H4 (cell line): ENCODE data around the gene PGAM2. TPM values are rescaled to one million over a fixed set of nuclear protein-coding genes. Genes with fewer than 3 reads are reported as not detected.
"Not testable (repeated sequence)": the region's sequence is repeated elsewhere in the genome, so short reads cannot be mapped to it uniquely, and the experiment has no call there.

Source experiments
- DNase-seq: peaks from one replicate; pipeline ENCODE4 v3.0.0-alpha.2; 2015; ENCODE audit warnings: low spot score
- total RNA-seq: library from RNA; depleted of rRNA; stranded (reverse); fragments of >200 nt; shearing (Covaris generic); gene quantifications from 2 replicates; pipeline ENCODE4 v1.2.3, GENCODE V29; 2014; rRNA removed

PGAM2 gene
- total RNA-seq, 1 experiment from 2014 or later, result not detected

DNA sequence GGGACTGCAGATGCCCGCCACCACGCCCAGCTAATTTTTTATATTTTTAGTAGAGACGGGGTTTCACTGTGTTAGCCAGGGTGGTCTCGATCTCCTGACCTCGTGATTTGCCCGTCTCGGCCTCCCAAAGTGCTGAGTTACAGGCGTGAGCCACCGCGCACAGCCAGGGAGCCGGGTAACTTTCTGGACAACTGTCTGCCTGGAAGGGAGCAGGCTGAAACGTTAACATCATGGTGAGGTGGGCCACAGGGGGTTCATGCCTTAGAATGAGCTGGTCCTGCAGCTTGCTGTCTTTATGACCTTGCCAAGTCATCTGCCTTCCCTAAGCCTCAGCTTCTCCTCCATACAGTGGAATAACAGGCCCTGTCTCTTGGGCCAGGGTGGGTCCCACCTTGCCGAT lies 34.0 kb downstream of the PGAM2 start:
- not testable (repeated sequence) for DNase-seq

DNA sequence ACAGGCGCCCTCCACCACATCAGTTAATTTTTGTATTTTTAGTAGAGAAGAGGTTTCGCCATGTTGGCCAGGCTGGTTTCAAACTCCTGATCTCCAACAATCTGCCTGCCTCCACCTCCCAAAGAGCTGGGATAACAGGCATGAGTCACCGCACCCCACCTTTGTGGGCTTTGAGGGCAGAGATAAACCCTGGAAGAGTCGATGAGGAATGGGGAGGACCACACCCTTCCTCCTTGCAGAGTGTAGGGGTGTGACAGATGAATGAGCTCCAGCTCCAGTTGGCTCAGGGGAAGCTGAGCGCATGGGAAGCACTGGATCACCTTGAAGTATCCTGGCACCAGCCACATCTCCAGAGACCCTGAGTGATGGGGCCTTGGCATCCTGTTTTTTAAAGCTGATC lies 35.3 kb downstream of the PGAM2 start:
- not testable (repeated sequence) for DNase-seq

DNA sequence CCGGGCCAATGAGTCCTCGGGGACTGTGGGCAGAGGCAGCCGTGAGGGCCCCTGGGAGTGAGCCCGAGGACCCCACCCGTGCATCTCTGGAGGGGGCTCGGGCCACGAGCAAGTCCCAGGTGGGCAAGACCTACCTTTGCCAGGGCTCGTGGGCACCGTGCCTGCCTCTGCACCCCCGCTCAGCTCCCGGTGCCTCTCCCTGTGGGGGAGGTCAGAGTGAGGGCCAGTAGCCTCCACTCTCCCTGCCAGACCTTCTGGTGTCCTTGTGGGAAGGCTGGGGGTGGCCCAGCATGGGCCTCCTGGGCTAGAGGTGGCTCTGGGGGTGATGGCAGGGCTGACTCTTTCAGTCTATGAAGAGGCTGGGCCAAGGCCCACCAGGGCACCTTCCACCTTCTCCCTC lies 35.9 kb downstream of the PGAM2 start:
- DNase-seq, result not testable (repeated sequence)

DNA sequence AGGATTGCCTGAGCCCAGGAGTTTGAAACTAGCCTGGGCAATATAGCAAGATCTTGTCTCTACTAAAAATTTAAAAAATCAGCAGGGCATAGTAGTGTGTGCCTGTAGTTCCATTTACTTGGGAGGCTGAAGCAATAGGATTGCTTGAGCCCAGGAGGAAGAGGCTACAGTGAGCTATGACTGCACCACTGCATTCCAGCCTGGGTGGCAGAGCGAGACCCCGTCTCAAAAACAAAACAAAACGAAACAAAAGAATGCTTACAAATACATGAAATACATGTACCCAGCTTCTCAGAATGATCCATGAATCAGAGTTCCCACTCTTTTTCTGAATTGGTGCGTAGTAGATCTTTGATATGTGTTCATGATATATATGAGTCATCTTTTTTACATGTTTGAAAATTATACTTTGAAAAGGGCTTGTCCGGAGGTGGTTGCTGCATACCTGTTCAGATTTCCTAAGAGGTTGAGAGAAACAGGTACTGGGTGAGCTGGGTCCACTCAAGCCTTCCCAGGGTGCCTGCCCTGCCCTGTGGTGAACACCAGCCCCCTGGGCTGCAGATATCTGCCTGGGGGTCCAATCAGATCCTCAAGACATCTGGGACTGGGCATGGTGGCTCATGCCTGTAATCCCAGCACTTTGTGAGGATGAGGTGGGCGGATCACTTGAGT lies 42.4 kb downstream of the PGAM2 start:
- DNase-seq, result not testable (repeated sequence)

DNA sequence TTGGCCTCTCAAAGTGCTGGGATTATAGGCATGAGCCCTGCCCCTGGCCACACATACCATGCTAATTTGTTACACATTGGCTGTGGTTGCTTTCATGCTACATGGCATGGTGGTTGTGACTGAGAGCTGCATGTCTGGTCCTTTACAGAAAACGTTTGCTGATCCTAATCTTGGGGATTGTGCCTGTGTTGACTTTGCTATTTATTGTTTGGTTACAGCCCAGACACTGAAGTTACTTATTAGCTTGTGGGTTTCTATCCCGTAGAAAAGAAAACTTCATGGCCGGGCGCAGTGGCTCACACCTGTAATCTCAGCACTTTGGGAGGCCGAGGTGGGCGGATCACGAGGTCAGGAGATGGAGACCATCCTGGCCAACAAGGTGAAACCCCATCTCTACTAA lies 43.3 kb downstream of the PGAM2 start:
- not testable (repeated sequence) for DNase-seq

DNA sequence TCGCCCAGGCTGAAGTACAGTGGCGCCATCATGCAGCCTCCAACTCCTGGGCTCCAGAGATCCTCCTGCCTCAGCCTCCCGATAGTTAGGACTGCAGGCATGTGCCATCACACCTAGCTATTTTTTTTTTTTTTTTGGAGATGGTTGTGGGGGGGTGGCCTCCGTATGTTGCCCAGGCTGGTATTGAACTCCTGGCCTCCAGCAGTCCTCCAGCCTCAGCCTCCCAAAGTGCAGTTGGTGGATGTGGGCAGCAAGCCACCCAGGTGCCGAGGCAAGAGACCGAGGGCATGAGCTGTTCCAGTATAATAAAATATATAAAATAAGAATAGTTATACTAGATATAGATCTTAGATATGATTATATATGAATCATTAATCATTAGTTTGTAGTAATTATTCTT lies 45.5 kb downstream of the PGAM2 start:
- DNase-seq, result not testable (repeated sequence)

DNA sequence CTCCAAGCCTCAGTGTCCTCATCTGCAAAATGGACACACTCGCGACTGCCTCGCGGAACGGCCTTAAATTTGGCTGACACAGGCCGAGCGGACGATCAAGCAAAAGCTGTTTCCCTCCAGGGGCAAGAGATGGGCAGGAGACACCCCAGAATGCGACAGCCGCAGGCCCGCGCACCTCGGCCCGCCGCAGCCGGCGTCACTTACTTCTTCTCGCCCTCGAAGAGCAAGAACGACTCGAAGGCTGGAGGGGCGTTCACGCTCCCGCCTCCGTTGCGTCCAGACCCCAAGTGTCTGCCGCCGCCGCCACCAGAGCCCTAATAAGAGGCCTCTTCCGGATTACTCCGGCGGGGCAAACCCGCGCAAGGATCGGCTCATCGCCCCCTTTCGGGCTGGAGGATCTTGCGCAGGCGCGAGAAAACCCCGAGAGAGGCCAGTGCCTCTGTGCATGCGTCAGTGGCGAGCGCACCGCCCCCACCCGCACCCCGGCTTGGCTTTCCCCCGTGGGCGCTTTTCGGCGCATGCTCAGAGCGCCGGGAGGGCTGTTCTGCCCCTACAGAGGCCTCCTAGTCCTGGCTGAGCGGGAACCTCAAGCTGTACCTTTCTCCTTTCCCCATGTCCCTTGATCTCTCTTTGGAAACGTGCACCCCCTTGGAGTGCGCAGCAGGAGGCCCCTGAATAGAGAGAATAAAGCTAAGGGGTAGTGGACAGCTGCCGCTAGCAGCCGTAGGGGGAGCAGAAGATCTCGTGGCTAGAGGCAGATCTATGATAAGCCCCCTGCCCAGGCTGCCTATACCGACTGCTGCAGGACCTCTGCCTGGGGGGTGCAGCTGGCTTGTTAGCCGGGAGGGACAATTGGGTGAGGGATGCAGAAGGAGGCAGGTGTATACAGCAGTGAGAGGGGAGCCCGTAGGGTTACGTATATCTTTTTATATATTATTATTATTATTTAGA lies 46.2 kb downstream of the PGAM2 start:
- DNase-seq, result peak; percentile 97

DNA sequence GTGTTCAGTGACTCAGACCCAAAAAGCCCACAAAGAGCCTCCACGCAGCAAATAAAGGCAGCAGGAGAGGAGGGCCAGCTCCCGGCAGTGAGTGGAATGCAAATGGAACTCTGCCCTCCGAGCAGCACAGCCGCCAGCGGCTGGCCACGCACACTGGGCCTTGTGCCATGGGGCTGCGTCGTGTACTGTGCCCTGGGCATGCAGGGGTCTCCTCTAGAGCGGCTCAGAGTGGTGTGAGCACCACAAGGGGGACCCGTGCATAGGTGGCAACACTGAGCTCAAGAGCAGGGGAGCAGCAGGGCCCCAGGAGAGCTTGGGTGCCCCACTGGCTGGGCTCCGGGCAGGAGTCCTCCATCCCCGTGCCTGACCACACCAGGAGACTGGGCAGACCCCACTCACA lies 50.3 kb downstream of the PGAM2 start:
- DNase-seq, result not testable (repeated sequence)

Other genes starting within 250 kb of the PGAM2 start
- gene MRPS24, start 196.1 kb downstream of the PGAM2 start, total RNA-seq, result 308 and 368 TPM in 2 replicates
- 32.1 and 40.9 TPM in 2 replicates for gene URGCP, start 159.0 kb downstream of the PGAM2 start, total RNA-seq
- 34.0 and 35.7 TPM in 2 replicates for gene UBE2D4, start 139.1 kb downstream of the PGAM2 start, total RNA-seq
- gene SPDYE1, start 67.7 kb downstream of the PGAM2 start, total RNA-seq, result not detected in 2 replicates
- 183 and 196 TPM in 2 replicates for gene DBNL, start 20.9 kb downstream of the PGAM2 start, total RNA-seq
- 7.4 and 7.7 TPM in 2 replicates for gene POLM, start 17.0 kb upstream of the PGAM2 start, total RNA-seq
- 0.06 TPM in 1 of 2 replicates, not detected in the other for gene AEBP1, start 38.8 kb upstream of the PGAM2 start, total RNA-seq
- gene POLD2, start 58.0 kb upstream of the PGAM2 start, total RNA-seq, result 185 and 198 TPM in 2 replicates
- not detected in 2 replicates for gene MYL7, start 75.8 kb upstream of the PGAM2 start, total RNA-seq
- not detected in 2 replicates for gene GCK, start 123.9 kb upstream of the PGAM2 start, total RNA-seq
- gene YKT6, start 135.4 kb upstream of the PGAM2 start, total RNA-seq, result 132 and 136 TPM in 2 replicates